Superior temporal gyrus (tissue), 1 donor: ENCODE results near the gene HSPA9.

ENCODE experiments used
- DNase-seq: peaks from one replicate; pipeline ENCODE4 v3.0.0-alpha.2; 2016; ENCODE audit errors: extremely low spot score

Gene HSPA9

GRCh38 chr5:138595180-138595795, 20.1 kb upstream of the HSPA9 start:
- DNase-seq = no peak

GRCh38 chr5:138594305-138595058, 19.3 kb upstream of the HSPA9 start:
- DNase-seq = no peak

GRCh38 chr5:138588013-138588788, 13.0 kb upstream of the HSPA9 start:
- no peak for DNase-seq

GRCh38 chr5:138585157-138585556, 10.0 kb upstream of the HSPA9 start:
- no peak for DNase-seq

DNA sequence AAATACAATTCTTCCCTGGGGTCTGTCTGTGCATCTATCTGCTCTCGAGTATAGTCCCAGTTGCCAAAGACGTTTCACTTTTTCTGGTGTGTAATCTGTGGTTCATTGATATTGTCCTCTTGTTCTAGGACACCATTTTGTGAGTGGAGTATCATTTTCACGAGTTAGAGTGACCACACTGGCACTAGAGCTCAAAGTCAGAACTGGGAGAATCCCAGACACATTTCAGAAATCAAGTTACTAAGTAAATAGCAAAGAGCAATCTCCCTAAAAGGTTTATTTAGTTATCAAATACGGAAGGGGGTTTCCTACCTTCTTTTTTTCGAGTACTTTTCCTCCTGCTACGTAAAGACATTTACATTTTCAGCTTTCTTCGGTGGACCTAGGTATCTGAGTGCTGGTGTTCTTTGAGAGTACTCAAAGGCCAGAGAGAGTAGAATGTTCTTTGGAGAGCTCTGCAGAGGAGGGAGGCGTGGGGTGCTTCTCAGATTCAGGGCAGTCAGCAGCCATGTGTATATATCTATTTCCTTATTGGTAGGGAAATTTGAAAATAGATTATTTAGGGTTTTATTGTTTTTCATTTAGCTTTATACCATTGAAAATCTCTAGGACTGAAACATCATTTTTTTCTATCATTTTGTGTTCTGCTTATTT, 8.9 kb upstream of the HSPA9 start:
- DNase-seq = no peak

GRCh38 chr5:138582959-138583358, 7.8 kb upstream of the HSPA9 start:
- DNase-seq = no peak

DNA sequence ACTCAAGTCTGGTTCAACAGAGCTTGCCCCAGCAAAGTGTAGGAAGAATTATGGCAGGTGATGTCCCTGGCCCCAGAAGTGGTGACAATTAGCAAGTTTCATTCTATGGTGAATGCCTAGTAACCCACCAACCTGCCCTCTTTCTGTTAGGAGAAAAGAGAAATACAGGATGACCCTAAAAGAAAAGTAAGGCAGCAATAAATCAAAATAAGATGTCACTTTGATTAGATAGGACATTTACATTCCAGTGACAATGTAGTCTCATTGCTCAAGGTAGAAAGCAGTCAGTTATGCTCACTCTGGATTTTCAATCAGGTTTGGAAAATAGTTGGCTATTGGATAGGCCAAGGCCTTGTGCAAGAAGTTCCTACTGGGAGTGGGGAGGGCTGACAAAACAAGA, 5.6 kb upstream of the HSPA9 start:
- DNase-seq = no peak

- no peak for DNase-seq
These were observed 4.8 kb upstream of the HSPA9 start for GRCh38 chr5:138580001-138580400.

GRCh38 chr5:138579517-138579863, 4.3 kb upstream of the HSPA9 start:
- DNase-seq = no peak

DNA sequence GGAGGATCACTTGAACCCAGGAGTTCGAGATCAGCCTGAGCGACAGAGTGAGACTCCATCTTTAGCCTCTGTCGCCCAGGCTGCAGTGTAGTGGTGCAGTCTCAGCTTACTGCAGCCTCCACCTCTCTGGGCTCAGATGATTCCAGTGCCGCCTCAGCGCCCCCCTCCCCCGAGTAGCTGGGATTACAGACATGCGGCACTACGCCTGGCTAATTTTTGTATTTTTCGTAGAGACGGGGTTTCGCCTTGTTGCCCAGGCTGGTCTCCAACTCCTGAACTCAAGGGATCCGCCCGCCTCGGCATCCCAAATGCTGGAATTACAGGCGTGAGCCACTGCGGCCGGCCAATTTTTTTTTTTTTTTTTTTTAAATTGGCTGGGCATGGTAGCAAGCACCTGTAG, 2.3 kb upstream of the HSPA9 start:
- no peak for DNase-seq

DNA sequence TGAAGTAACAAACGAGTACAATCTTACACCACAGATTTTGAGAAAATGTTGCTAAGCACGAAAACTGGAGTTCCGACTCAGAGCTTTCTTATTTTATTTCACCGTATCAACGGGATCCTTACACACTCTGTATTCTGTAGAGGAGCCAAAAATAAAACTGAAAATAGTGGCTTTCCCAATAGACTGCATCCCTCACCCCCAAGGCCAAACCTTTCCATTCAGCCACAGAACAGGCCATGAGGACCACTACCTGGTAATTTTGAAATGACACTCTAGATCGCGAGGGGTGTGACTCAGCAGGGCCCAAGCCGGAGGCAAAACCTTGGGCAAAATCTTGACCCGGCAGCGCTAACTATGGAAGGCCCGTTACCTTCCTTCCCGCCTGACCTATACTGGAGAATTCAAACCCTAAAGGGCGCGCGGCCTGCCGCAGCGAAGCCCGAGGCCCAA, 432 bp downstream of the HSPA9 start:
- DNase-seq = no peak

- no peak for DNase-seq
These were observed 1.1 kb downstream of the HSPA9 start for GRCh38 chr5:138573949-138574670.

DNA sequence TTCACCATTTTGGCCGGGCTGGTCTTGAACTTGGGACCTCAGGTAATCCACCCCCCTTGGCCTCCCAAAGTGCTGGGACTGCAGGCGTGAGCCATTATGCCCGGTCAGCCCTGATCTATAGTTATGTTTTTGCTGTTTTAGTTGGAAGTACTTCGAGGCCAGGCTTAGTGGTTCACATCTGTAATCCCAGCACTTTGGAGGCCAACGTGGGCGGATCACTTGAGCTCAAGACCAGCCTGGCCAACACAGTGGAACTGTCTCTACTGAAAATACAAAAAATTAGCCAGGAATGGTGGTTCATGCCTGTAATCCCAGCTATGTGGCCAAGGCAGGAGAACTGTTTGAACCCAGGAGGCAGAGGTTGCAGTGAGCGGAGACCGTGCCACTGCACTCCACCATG, 2.0 kb downstream of the HSPA9 start:
- DNase-seq = no peak

- DNase-seq = no peak
These were observed 4.3 kb downstream of the HSPA9 start for GRCh38 chr5:138570871-138571270.

DNA sequence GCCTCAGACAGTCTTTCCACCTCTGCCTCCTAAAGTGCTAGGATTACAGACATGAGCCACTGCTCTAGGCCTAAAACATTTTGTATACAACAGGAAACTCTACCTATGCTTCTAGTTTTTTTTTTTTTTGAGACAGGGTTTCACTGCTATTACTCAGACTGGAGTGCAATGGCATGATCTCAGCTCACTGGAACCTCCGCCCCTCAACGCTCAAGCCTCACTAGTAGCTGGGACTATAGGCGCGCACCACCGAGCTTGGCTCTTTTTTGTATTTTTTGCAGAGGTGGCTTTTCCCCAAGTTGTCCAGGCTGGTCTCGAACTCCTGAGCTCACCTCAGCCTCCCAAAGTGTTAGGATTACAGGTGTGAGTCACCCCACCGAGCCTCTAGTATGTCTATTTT, 5.4 kb downstream of the HSPA9 start:
- DNase-seq = no peak

GRCh38 chr5:138568061-138568824, 7.0 kb downstream of the HSPA9 start:
- no peak for DNase-seq

- DNase-seq = no peak
These were observed 8.4 kb downstream of the HSPA9 start for GRCh38 chr5:138566792-138567191.

GRCh38 chr5:138565100-138565821, 9.9 kb downstream of the HSPA9 start:
- no peak for DNase-seq

DNA sequence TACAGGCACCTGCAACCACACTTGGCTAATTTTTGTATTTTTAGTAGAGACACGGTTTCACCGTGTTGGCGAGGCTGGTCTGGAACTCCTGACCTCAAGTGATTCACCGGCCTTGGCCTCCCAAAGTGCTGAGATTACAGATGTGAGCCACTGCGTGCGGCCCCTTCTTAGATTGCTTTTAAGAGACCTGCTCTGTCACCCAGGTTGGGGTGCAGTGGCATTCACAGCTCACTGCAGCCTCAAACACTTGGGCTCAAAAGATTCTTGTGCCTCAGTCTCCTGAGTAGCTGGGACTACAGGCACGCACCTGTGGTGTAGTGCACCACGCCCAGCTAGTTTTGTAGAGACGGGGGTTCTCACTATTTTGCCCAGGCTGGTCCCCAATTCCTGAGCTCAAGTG, 11.0 kb downstream of the HSPA9 start:
- DNase-seq = no peak
